ENCODE results near the gene FGD6.

FGD6 gene

GRCh38 chr12:95085612-95086011, 131.7 kb downstream of the FGD6 start:
- no peak for DNase-seq (ENCODE audit: low read depth in 2 of 2)

GRCh38 chr12:95083938-95084337, 133.3 kb downstream of the FGD6 start:
- no peak for DNase-seq (ENCODE audit: low read depth in 2 of 2)

GRCh38 chr12:95083471-95083870, 133.8 kb downstream of the FGD6 start:
- DNase-seq (ENCODE audit: low read depth in 2 of 2), result no peak

DNA sequence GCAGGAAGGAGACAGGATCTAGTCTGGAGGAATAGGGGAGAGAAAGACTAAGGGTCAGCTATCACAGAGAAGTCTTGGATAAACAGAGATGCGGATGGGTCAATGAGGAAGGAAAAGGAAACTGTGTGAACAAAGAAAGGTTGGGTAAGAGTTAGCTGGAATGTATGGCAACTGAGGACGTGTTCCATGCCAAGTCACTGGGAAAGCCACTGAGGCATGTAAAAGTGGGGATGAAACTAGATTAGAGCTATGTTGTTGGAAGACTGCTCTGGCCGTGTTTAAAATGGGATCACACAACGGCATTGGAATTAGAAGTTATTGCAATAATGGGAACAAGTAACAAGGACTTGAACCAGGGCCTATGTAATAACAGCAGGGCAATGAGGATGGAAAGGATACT, 139.9 kb downstream of the FGD6 start:
- no peak for DNase-seq (ENCODE audit: low read depth in 2 of 2)

- DNase-seq (ENCODE audit: low read depth in 2 of 2), result no peak
These were observed 142.5 kb downstream of the FGD6 start for GRCh38 chr12:95074766-95075165.

GRCh38 chr12:95073698-95074520, 143.4 kb downstream of the FGD6 start:
- DNase-seq (ENCODE audit: low read depth in 2 of 2), result no peak

GRCh38 chr12:95072900-95073697, 144.2 kb downstream of the FGD6 start, which contains the start of gene NR2C1:
TSS of gene NR2C1 (minus strand) at chr12:95073618. CDS start at chr12:95067384, 6,234 bp downstream.
- DNase-seq (ENCODE audit: low read depth in 2 of 2), result peak; percentile 76 to 84

DNA sequence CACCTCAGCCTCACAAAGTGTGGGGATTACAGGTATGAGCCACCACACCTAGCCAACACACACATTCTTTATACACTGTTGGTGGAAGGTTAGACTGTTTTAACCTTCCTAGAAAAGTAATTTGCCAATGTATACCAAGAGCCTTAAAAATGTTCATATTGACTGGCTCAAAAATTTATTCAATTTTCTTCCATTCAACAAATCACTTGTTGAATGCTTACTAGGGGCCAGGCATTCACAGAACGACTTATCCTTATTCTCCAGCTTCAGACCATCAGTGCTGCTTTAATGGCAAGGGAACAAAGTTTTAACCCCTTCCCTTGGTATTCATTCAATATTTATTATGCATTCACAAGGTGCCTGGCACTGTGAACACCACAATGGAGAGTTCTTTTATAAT, 146.9 kb downstream of the FGD6 start:
- no peak for DNase-seq (ENCODE audit: low read depth in 2 of 2)

DNA sequence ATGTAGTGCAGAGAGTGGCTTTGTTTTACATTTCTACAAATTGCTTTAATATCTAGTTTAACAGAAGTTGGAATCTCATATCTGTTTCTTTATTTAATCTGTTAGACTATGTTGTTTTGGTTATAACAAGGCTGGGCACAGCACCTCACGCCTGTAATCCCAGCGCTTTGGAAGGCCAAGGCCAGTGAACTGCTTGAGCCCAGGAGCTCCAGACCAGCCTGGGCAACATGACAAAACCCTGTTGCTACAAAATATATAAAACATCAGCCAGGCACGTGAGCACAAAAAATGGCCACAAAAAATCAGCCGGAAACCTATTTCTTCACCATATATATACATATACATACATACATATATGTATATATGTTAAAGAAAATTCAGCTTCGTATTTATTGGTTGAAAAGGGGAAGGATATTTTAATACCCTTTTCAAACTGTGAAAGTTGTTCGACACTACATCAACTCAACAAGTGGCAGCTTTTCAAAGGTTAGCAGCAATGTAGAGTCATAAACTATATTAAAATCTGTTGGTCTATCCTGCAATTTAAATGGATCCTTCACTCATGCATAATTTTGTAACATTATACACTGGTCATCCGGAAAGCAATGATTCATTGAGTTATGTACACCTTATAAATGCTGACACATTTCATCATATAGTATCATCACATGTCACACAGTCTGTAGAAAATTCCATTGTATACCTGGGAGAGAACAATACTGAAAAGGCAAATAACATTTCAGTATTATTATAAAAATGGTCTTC, 151.0 kb downstream of the FGD6 start:
- no peak for DNase-seq (ENCODE audit: low read depth in 2 of 2)

DNA sequence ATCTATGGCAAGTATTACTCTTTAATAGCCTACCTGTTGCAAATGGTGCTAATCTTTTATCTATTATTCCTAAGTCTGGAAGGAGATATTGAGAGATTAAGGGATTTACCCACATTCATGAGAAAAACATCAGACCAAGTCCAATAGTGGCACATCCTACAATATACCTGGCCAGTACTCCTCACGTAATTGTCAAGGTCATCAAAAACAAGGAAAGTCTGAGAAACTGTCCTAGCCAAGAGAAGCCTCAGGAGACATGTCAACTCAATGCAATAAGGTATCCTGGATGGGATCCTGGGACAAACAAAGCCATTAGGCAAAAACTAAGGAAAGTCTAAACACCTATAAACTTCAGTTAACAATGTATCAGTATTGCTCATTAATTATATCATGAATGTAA, 156.3 kb downstream of the FGD6 start:
- DNase-seq (ENCODE audit: low read depth in 2 of 2), result no peak

DNA sequence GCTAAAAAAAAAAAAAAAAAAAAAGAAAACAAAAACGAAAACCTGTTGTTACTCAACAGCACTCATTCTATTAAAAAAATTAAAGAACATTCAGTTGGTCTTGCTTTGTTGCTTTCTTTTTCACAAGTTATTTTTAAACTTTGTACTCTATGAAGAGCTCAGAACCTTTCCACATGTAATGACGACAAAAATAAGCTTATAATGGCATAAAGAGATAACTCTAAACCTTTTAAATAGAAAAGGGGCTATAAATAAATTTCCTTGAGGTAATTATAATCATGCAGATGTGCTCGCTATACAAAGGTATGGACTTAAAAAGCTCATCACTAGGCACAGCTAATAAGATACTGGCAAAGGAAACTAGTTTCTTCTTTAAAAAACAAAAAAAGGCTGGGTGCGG, 157.3 kb downstream of the FGD6 start:
- DNase-seq (ENCODE audit: low read depth in 2 of 2), result no peak

DNA sequence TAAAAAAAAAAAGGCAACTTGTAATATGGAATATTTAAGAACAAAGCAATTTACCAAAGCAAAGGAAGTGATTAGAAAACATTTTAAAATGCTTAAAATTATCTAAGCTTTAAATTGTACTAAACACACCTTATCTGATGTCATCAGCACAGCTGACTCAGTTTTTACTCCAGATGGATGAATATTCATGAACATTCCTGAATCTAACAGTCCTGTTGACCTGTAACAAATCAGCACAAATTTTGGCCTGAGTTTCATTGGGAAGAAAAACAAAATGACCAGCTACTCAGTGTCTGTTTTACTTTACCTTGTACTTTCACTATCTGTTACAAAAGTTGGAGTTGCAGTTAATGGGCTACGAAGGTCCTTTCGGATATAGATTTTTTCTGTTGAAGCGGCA, 159.8 kb downstream of the FGD6 start:
- no peak for DNase-seq (ENCODE audit: low read depth in 2 of 2)

DNA sequence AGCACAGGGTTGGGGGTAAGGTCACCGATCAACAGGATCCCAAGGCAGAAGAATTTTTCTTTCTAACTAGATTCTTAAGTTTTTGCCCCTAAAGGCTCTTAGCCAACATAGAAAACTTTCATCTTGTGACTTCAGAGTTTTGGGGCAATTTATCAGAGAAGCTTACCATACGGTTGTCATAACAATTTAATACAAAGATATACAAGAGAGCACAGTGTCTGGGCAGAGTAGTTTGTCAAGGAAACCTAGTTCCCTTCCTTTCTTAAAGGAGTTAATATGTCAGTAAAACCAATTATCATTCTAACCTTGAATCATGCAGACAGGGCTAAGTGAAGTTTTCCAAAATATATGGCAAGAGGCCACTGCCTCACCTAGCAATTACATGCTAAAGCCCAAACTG, 162.2 kb downstream of the FGD6 start:
- DNase-seq (ENCODE audit: low read depth in 2 of 2), result no peak

GRCh38 chr12:95054206-95054605, 163.1 kb downstream of the FGD6 start:
- DNase-seq (ENCODE audit: low read depth in 2 of 2), result no peak

DNA sequence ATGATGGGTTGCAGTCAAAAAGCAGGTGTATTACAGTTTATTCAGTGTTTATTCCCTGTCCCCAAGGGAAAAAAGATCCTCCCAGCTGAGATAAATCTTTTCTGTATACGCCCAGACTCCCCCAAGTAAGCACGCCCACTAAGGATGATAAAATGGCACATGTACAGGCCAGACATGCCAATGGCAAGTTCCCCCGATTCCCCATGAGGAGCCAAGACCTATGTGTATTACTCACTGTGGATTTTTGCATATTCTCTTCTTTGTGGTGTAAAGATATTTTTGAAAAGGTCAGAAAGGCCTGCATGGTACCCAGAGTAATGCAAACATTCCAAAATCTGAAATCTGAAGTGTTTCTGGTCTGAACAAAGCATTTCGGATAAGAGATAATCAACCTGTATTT, 166.0 kb downstream of the FGD6 start:
- no peak for DNase-seq (ENCODE audit: low read depth in 2 of 2)

GRCh38 chr12:95037906-95038305, 179.4 kb downstream of the FGD6 start:
- no peak for DNase-seq (ENCODE audit: low read depth in 2 of 2)

- no peak for DNase-seq (ENCODE audit: low read depth in 2 of 2)
These were observed 182.5 kb downstream of the FGD6 start for GRCh38 chr12:95034750-95035149.

Measured in stimulated activated CD8-positive, alpha-beta memory T cell treated with anti-CD3 and anti-CD28 coated beads, Interleukin-2, amount 100 ng/mL, for 1 hour (primary cell).